Thymus (tissue), 11 donors: ENCODE measurements around the gene DLX4. TPM values are rescaled to one million over a fixed set of nuclear protein-coding genes. Genes with fewer than 3 reads are reported as not detected.

Source experiments
- DNase-seq, 9 donors: peaks; one replicate each; pipeline ENCODE4 v3.0.0-alpha.2; 2013; ENCODE audit warnings: low spot score in 9 of 9, low read depth in 6 of 9, missing footprints in 1 of 9
- H3K27ac ChIP-seq, 2 donors: one replicate each; pipeline ENCODE4 v1.5.1; 2013; ENCODE audit warnings: control low read depth in 1 of 2, low read depth in 1 of 2, low read length in 1 of 2, mild to moderate bottlenecking in 1 of 2, moderate library complexity in 1 of 2
- H3K27me3 ChIP-seq, 2 donors: one replicate each; pipeline ENCODE4 v1.5.1; 2013; ENCODE audit warnings: low read length in 1 of 2; ENCODE audit not compliant: control insufficient read depth in 2 of 2, insufficient read depth in 1 of 2
- H3K36me3 ChIP-seq, 2 donors: one replicate each; pipeline ENCODE4 v1.5.1; 2013; ENCODE audit warnings: low read length in 1 of 2, mild to moderate bottlenecking in 1 of 2, moderate library complexity in 1 of 2; ENCODE audit not compliant: control insufficient read depth in 2 of 2, insufficient read depth in 2 of 2
- H3K4me1 ChIP-seq, 2 donors: one replicate each; pipeline ENCODE4 v1.5.1; 2013; ENCODE audit warnings: low read length in 2 of 2; ENCODE audit not compliant: control insufficient read depth in 2 of 2, insufficient read depth in 2 of 2
- H3K4me3 ChIP-seq, 2 donors: one replicate each; pipeline ENCODE4 v1.5.1; 2013; ENCODE audit warnings: low read length in 2 of 2, control low read depth in 1 of 2, mild to moderate bottlenecking in 1 of 2
- H3K9me3 ChIP-seq, 2 donors: one replicate each; pipeline ENCODE4 v1.5.1; 2013; ENCODE audit warnings: low read length in 1 of 2, mild to moderate bottlenecking in 1 of 2; ENCODE audit not compliant: control insufficient read depth in 2 of 2, insufficient read depth in 1 of 2
- WGBS: extraction: QIAGEN DNeasy Blood & Tissue Kit; methylation state at CpG from one replicate; pipeline ENCODE4 v1.1.7; 2013; 5-methylcytosine and 5-hydroxymethylcytosine counted together
- polyA plus RNA-seq: library from polyadenylated mRNA; stranded (reverse); fragments of 200-250 nt; gene quantifications from one replicate; pipeline ENCODE4 v1.2.3, GENCODE V29; 2013
- total RNA-seq: library from RNA; stranded (reverse); fragments of 120-200 nt; gene quantifications from one replicate; pipeline ENCODE4 v1.2.4, GENCODE V29; 2013
- donor health status: healthy.

DLX4 gene
- total and polyA plus RNA-seq, 2 donors: 0.09 to 0.46 TPM

- Histone ChIP-seq H3K9me3 (peaks cover 4 to 28% of the 10 kb centered on the region in 2 donors), H3K36me3 (no peaks in the 10 kb centered on the region), H3K4me1 (peaks cover 3 to 19% of the 10 kb centered on the region in 2 donors), H3K27ac (no peak overlapping the region), H3K27me3 (peaks cover 74 to 99% of the 10 kb centered on the region in 2 donors), H3K4me3 (peak overlapping the region in 1 of 2 donors; percentile 46)
- 8% methylated on average over 50 of the region's 50 CpGs for WGBS
- DNase-seq: no peak
Measured at GRCh38 chr17:49994085-49995054, 25.4 kb downstream of the DLX4 start.

GRCh38 chr17:49995055-49995738 lies 26.2 kb downstream of the DLX4 start, which contains the start of gene DLX3:
DLX3 (minus strand) TSS chr17:49995224; CDS start chr17:49994998, 226 bp downstream.
- 8% methylated on average over 29 of the region's 29 CpGs for WGBS
- Histone ChIP-seq H3K27me3 (peaks cover 72 to 96% of the 10 kb centered on the region in 2 donors), H3K36me3 (no peaks in the 10 kb centered on the region), H3K4me1 (peaks cover 3 to 19% of the 10 kb centered on the region in 2 donors), H3K4me3 (peak within 1 kb of the TSS in 1 of 2 donors; percentile 46), H3K27ac (no peak within 1 kb of the TSS), H3K9me3 (peaks cover 4 to 28% of the 10 kb centered on the region in 2 donors)
- DNase-seq: no peak

GRCh38 chr17:49996121-49996494 lies 27.1 kb downstream of the DLX4 start:
- H3K9me3 ChIP-seq: peaks cover 4 to 28% of the 10 kb centered on the region in 2 donors
- H3K4me3 ChIP-seq: no peak overlapping the region
- DNase-seq: no peak
- no peaks in the 10 kb centered on the region for H3K36me3 ChIP-seq
- peaks cover 63 to 95% of the 10 kb centered on the region in 2 donors for H3K27me3 ChIP-seq
- WGBS: 45% methylated on average over 7 of the region's 7 CpGs
- peaks cover 3 to 19% of the 10 kb centered on the region in 2 donors for H3K4me1 ChIP-seq
- no peak overlapping the region for H3K27ac ChIP-seq

- DNase-seq: peak in 6 of 9 donors; percentile 29 to 54 (median 36)
- peaks cover 4 to 25% of the 10 kb centered on the region in 2 donors for H3K9me3 ChIP-seq
- no peak overlapping the region for H3K27ac ChIP-seq
- H3K4me3 ChIP-seq: no peak overlapping the region
- peaks cover 60 to 95% of the 10 kb centered on the region in 2 donors for H3K27me3 ChIP-seq
- peaks cover 3 to 19% of the 10 kb centered on the region in 2 donors for H3K4me1 ChIP-seq
- H3K36me3 ChIP-seq: no peaks in the 10 kb centered on the region
- WGBS: 2% methylated on average over 58 of the region's 58 CpGs
Measured at GRCh38 chr17:49996495-49997300, 27.7 kb downstream of the DLX4 start.

GRCh38 chr17:49997301-49997650 lies 28.3 kb downstream of the DLX4 start:
- Histone ChIP-seq H3K27ac (no peak overlapping the region), H3K36me3 (no peaks in the 10 kb centered on the region), H3K9me3 (peaks cover 4 to 24% of the 10 kb centered on the region in 2 donors), H3K27me3 (peaks cover 54 to 95% of the 10 kb centered on the region in 2 donors), H3K4me3 (no peak overlapping the region), H3K4me1 (peaks cover 3 to 19% of the 10 kb centered on the region in 2 donors)
- WGBS: 45% methylated on average over 6 of the region's 6 CpGs
- DNase-seq: no peak

GRCh38 chr17:49997773-49998703 lies 29.0 kb downstream of the DLX4 start:
- H3K4me1 ChIP-seq: peaks cover 3 to 18% of the 10 kb centered on the region in 2 donors
- H3K36me3 ChIP-seq: no peaks in the 10 kb centered on the region
- H3K27me3 ChIP-seq: peaks cover 46 to 88% of the 10 kb centered on the region in 2 donors
- no peak overlapping the region for H3K27ac ChIP-seq
- WGBS: 53% methylated on average over 20 of the region's 20 CpGs
- H3K4me3 ChIP-seq: no peak overlapping the region
- peaks cover 4 to 19% of the 10 kb centered on the region in 2 donors for H3K9me3 ChIP-seq
- peak; percentile 55 to 90 (median 77) for DNase-seq

DNA sequence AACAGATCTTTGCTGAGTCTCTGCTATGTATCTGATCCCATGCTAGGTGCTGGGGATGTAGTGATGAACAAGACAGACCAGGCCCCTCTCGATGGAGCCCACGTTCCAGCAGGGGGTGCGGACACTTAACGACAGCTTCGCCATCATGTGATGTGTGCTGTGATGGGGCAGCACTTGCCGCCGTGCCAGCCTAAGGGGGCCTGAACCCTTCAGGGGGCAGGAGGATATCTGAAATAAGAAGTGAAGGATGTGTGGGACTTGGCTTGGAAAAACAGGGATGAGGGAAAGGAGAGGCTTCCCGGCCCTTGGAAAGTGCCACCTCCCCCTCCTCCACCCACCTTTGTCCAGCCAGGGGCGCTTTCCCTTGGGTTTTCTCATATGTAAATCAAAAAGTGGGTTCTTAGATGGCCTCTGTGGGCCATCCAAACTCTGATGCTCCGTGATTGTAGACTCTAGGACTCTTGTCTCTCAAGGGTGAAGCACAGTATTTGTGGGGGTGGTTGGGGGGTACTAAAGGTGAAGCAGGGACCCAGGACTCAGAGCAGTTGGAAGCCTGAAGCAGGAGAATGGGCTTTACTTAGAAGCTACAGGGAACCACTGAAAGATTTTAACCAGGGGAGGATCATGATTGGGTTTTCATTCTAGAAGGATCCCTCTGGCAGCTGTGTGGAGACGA lies 30.0 kb downstream of the DLX4 start:
- Histone ChIP-seq H3K27me3 (peaks cover 38 to 82% of the 10 kb centered on the region in 2 donors), H3K36me3 (no peaks in the 10 kb centered on the region), H3K9me3 (peaks cover 4 to 18% of the 10 kb centered on the region in 2 donors), H3K4me1 (peaks cover 3 to 14% of the 10 kb centered on the region in 2 donors), H3K4me3 (no peak overlapping the region), H3K27ac (no peak overlapping the region)
- DNase-seq: no peak
- WGBS: 69% methylated on average over 11 of the region's 11 CpGs
